Measurements from ENCODE around the gene EXOC2. TPM values are rescaled to one million over a fixed set of nuclear protein-coding genes. Genes with fewer than 3 reads are reported as not detected.
A peak's percentile ranks its signal among the peaks of the same experiment; 100 is the strongest.

EXOC2 gene
- total RNA-seq, 1 donor from 2014 or later, result 30.1 TPM

DNA sequence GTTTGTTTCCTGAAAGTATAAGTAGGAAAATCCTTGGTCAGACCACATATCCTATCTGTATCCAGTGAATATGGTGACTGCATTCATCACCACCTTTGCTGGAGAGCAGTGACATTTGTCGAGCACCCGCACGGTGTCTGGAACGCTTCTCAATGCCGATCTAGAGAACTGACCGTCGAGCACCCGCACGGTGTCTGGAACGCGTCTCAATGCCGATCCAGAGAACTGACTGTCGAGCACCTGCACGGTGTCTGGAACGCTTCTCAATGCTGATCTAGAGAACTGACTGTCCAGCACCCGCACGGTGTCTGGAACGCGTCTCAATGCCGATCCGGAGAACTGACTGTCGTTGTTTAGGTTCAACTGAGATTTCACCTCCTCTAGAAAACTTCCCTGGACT is 103.8 kb downstream of the EXOC2 start:
- peaks cover 4% of the 10 kb centered on the region for H3K4me1 Mint-ChIP-seq (ENCODE audit: unreplicated experiment)
- H3K27ac Mint-ChIP-seq (ENCODE audit: unreplicated experiment), result no peak overlapping the region
- H3K9me3 Mint-ChIP-seq (ENCODE audit: unreplicated experiment), result no peaks in the 10 kb centered on the region
- no peak for TF ChIP-seq CTCF (IDR thresholded peaks at IDR 0.05)
- no peak for DNase-seq (ENCODE audit: extremely low spot score, unreplicated experiment)
- peaks cover 27% of the 10 kb centered on the region for H3K36me3 Mint-ChIP-seq (ENCODE audit: unreplicated experiment)
- no peak overlapping the region for H3K4me3 Mint-ChIP-seq (ENCODE audit: unreplicated experiment)
- H3K27me3 Mint-ChIP-seq (ENCODE audit: unreplicated experiment), result no peaks in the 10 kb centered on the region

DNA sequence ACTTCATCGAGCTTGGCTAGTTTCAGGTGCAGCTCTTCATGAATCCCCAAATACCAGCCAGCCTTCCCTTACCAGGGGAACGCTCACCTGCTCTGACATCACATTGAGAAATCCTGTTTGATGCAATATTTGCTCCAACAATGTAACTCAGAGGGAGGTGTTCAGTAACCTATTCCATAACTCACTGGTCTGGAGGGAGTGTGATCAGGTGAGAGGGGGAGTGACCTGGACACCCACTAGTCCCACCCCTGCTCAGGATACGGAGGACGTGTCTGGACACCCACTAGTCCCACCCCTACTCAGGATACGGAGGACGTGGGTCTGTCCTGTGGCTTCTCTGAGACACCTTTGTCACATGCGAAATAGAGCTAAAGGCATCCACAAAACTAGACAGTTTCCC is 106.4 kb downstream of the EXOC2 start:
- Mint-ChIP-seq H3K4me3 (ENCODE audit: unreplicated experiment) (no peak overlapping the region), H3K36me3 (ENCODE audit: unreplicated experiment) (peaks cover 20% of the 10 kb centered on the region), H3K27me3 (ENCODE audit: unreplicated experiment) (no peaks in the 10 kb centered on the region), H3K27ac (ENCODE audit: unreplicated experiment) (no peak overlapping the region), H3K9me3 (ENCODE audit: unreplicated experiment) (no peaks in the 10 kb centered on the region), H3K4me1 (ENCODE audit: unreplicated experiment) (peaks cover 20% of the 10 kb centered on the region)
- no peak for TF ChIP-seq CTCF (IDR thresholded peaks at IDR 0.05)
- no peak for DNase-seq (ENCODE audit: extremely low spot score, unreplicated experiment)

- no peak overlapping the region for H3K4me3 Mint-ChIP-seq (ENCODE audit: unreplicated experiment)
- DNase-seq (ENCODE audit: extremely low spot score, unreplicated experiment), result no peak
- H3K4me1 Mint-ChIP-seq (ENCODE audit: unreplicated experiment), result peaks cover 20% of the 10 kb centered on the region
- peaks cover 2% of the 10 kb centered on the region for H3K36me3 Mint-ChIP-seq (ENCODE audit: unreplicated experiment)
- no peaks in the 10 kb centered on the region for H3K27me3 Mint-ChIP-seq (ENCODE audit: unreplicated experiment)
- TF ChIP-seq CTCF (IDR thresholded peaks at IDR 0.05), result no peak
- H3K9me3 Mint-ChIP-seq (ENCODE audit: unreplicated experiment), result no peaks in the 10 kb centered on the region
- H3K27ac Mint-ChIP-seq (ENCODE audit: unreplicated experiment), result no peak overlapping the region
Measured at GRCh38 chr6:583635-584034, 109.3 kb downstream of the EXOC2 start.

GRCh38 chr6:583116-583515 is 109.8 kb downstream of the EXOC2 start:
- no peak for DNase-seq (ENCODE audit: extremely low spot score, unreplicated experiment)
- TF ChIP-seq CTCF (IDR thresholded peaks at IDR 0.05), result no peak
- H3K27me3 Mint-ChIP-seq (ENCODE audit: unreplicated experiment), result no peaks in the 10 kb centered on the region
- no peak overlapping the region for H3K27ac Mint-ChIP-seq (ENCODE audit: unreplicated experiment)
- H3K36me3 Mint-ChIP-seq (ENCODE audit: unreplicated experiment), result peaks cover 2% of the 10 kb centered on the region
- no peak overlapping the region for H3K4me3 Mint-ChIP-seq (ENCODE audit: unreplicated experiment)
- H3K4me1 Mint-ChIP-seq (ENCODE audit: unreplicated experiment), result peaks cover 20% of the 10 kb centered on the region
- H3K9me3 Mint-ChIP-seq (ENCODE audit: unreplicated experiment), result no peaks in the 10 kb centered on the region

DNA sequence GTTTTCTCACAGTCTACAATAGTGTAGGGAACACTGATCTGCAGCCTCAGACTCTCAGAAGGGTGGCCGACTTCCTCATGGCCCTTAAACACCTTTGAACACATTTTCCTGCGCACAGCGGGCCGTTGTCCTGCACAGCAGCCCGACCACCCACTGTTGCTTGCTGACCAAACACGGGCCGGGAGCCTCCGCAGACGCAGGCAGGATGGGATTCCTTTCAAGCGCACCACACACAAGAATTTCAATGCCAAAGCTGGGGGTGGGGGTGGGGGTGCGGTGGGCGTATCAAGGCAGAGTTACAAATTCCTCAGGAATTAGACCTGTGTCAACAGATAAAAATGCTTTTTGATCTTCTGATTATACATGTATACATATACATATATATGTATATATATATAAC is 110.6 kb downstream of the EXOC2 start:
- peak overlapping the region; percentile 31 for H3K27ac Mint-ChIP-seq (ENCODE audit: unreplicated experiment)
- no peak for DNase-seq (ENCODE audit: extremely low spot score, unreplicated experiment)
- TF ChIP-seq CTCF (IDR thresholded peaks at IDR 0.05), result no peak
- H3K36me3 Mint-ChIP-seq (ENCODE audit: unreplicated experiment), result peaks cover 2% of the 10 kb centered on the region
- peaks cover 20% of the 10 kb centered on the region for H3K4me1 Mint-ChIP-seq (ENCODE audit: unreplicated experiment)
- H3K9me3 Mint-ChIP-seq (ENCODE audit: unreplicated experiment), result no peaks in the 10 kb centered on the region
- no peaks in the 10 kb centered on the region for H3K27me3 Mint-ChIP-seq (ENCODE audit: unreplicated experiment)
- no peak overlapping the region for H3K4me3 Mint-ChIP-seq (ENCODE audit: unreplicated experiment)

Data from osteocyte (in vitro differentiated cells).